ENCODE results near the gene FAM228A.

The FAM228A gene

GRCh38 chr2:24200799-24201198 lies 25.9 kb downstream of the FAM228A start:
- Histone ChIP-seq H3K9me2 (replicated peaks; ENCODE audit: insufficient read depth, low read length) (no peaks in the 10 kb centered on the region), H3K36me3 (ENCODE audit: low read length) (no peaks in the 10 kb centered on the region), H3K27ac (ENCODE audit: low read depth, low read length) (no peak overlapping the region), H3F3A (ENCODE audit: insufficient read depth) (no peaks in the 10 kb centered on the region), H3K4me3 (ENCODE audit: insufficient read depth, low read length, poor library complexity, severe bottlenecking) (no peak overlapping the region), H3K9me3 (ENCODE audit: insufficient read depth, low read length) (no peaks in the 10 kb centered on the region), H4K20me1 (ENCODE audit: low read depth, low read length) (no peaks in the 10 kb centered on the region), H3K79me2 (ENCODE audit: insufficient read depth, low read length) (no peaks in the 10 kb centered on the region), H3K4me2 (ENCODE audit: low read depth, low read length, poor library complexity, severe bottlenecking) (no peak overlapping the region), H3K27me3 (ENCODE audit: low read length) (no peaks in the 10 kb centered on the region), H2AFZ (ENCODE audit: low read depth, low read length, severe bottlenecking) (no peak overlapping the region), H3K9ac (ENCODE audit: low read length) (no peak overlapping the region)
- TF ChIP-seq EZH2phosphoT487 (conservative IDR thresholded peaks at IDR 0.05; ENCODE audit: low read length): no peak
- TF ChIP-seq, protein P1, sequence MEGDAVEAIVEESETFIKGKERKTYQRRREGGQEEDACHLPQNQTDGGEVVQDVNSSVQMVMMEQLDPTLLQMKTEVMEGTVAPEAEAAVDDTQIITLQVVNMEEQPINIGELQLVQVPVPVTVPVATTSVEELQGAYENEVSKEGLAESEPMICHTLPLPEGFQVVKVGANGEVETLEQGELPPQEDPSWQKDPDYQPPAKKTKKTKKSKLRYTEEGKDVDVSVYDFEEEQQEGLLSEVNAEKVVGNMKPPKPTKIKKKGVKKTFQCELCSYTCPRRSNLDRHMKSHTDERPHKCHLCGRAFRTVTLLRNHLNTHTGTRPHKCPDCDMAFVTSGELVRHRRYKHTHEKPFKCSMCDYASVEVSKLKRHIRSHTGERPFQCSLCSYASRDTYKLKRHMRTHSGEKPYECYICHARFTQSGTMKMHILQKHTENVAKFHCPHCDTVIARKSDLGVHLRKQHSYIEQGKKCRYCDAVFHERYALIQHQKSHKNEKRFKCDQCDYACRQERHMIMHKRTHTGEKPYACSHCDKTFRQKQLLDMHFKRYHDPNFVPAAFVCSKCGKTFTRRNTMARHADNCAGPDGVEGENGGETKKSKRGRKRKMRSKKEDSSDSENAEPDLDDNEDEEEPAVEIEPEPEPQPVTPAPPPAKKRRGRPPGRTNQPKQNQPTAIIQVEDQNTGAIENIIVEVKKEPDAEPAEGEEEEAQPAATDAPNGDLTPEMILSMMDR (IDR thresholded peaks at IDR 0.05; ENCODE audit: insufficient read depth, low read length, poor library complexity, severe bottlenecking): no peak

GRCh38 chr2:24203029-24203786 lies 28.4 kb downstream of the FAM228A start:
- H3K4me2 ChIP-seq (ENCODE audit: low read depth, low read length, poor library complexity, severe bottlenecking): no peak overlapping the region
- no peak overlapping the region for H3K9ac ChIP-seq (ENCODE audit: low read length)
- H3F3A ChIP-seq (ENCODE audit: insufficient read depth): no peaks in the 10 kb centered on the region
- no peaks in the 10 kb centered on the region for H3K36me3 ChIP-seq (ENCODE audit: low read length)
- no peaks in the 10 kb centered on the region for H3K79me2 ChIP-seq (ENCODE audit: insufficient read depth, low read length)
- no peak overlapping the region for H3K4me3 ChIP-seq (ENCODE audit: insufficient read depth, low read length, poor library complexity, severe bottlenecking)
- H3K9me2 ChIP-seq (replicated peaks; ENCODE audit: insufficient read depth, low read length): no peaks in the 10 kb centered on the region
- no peaks in the 10 kb centered on the region for H3K9me3 ChIP-seq (ENCODE audit: insufficient read depth, low read length)
- TF ChIP-seq, protein P1 (IDR thresholded peaks at IDR 0.05; ENCODE audit: insufficient read depth, low read length, poor library complexity, severe bottlenecking): no peak
- no peak for TF ChIP-seq EZH2phosphoT487 (conservative IDR thresholded peaks at IDR 0.05; ENCODE audit: low read length)
- no peaks in the 10 kb centered on the region for H3K27me3 ChIP-seq (ENCODE audit: low read length)
- H4K20me1 ChIP-seq (ENCODE audit: low read depth, low read length): no peaks in the 10 kb centered on the region
- H2AFZ ChIP-seq (ENCODE audit: low read depth, low read length, severe bottlenecking): no peak overlapping the region
- no peak overlapping the region for H3K27ac ChIP-seq (ENCODE audit: low read depth, low read length)

- no peak overlapping the region for H2AFZ ChIP-seq (ENCODE audit: low read depth, low read length, severe bottlenecking)
- H3K27me3 ChIP-seq (ENCODE audit: low read length): no peaks in the 10 kb centered on the region
- TF ChIP-seq, protein P1 (IDR thresholded peaks at IDR 0.05; ENCODE audit: insufficient read depth, low read length, poor library complexity, severe bottlenecking): no peak
- TF ChIP-seq EZH2phosphoT487 (conservative IDR thresholded peaks at IDR 0.05; ENCODE audit: low read length): no peak
- H3F3A ChIP-seq (ENCODE audit: insufficient read depth): no peaks in the 10 kb centered on the region
- no peaks in the 10 kb centered on the region for H3K79me2 ChIP-seq (ENCODE audit: insufficient read depth, low read length)
- H4K20me1 ChIP-seq (ENCODE audit: low read depth, low read length): no peaks in the 10 kb centered on the region
- H3K9me2 ChIP-seq (replicated peaks; ENCODE audit: insufficient read depth, low read length): no peaks in the 10 kb centered on the region
- no peak overlapping the region for H3K4me3 ChIP-seq (ENCODE audit: insufficient read depth, low read length, poor library complexity, severe bottlenecking)
- no peaks in the 10 kb centered on the region for H3K9me3 ChIP-seq (ENCODE audit: insufficient read depth, low read length)
- H3K9ac ChIP-seq (ENCODE audit: low read length): no peak overlapping the region
- H3K36me3 ChIP-seq (ENCODE audit: low read length): no peaks in the 10 kb centered on the region
- no peak overlapping the region for H3K4me2 ChIP-seq (ENCODE audit: low read depth, low read length, poor library complexity, severe bottlenecking)
- H3K27ac ChIP-seq (ENCODE audit: low read depth, low read length): no peak overlapping the region
Measured at GRCh38 chr2:24203787-24204150, 28.9 kb downstream of the FAM228A start.

Measured in SU-DHL-6 (cell line).